ENCODE measurements around the gene PRKAR1A. TPM values are rescaled to one million over a fixed set of nuclear protein-coding genes. Genes with fewer than 3 reads are reported as not detected.
"Not testable (repeated sequence)": the region's sequence is repeated elsewhere in the genome, so short reads cannot be mapped to it uniquely, and the experiment has no call there.

PRKAR1A gene
- total RNA-seq, 2 donors from 2014 or later, result 175 to 186 TPM

DNA sequence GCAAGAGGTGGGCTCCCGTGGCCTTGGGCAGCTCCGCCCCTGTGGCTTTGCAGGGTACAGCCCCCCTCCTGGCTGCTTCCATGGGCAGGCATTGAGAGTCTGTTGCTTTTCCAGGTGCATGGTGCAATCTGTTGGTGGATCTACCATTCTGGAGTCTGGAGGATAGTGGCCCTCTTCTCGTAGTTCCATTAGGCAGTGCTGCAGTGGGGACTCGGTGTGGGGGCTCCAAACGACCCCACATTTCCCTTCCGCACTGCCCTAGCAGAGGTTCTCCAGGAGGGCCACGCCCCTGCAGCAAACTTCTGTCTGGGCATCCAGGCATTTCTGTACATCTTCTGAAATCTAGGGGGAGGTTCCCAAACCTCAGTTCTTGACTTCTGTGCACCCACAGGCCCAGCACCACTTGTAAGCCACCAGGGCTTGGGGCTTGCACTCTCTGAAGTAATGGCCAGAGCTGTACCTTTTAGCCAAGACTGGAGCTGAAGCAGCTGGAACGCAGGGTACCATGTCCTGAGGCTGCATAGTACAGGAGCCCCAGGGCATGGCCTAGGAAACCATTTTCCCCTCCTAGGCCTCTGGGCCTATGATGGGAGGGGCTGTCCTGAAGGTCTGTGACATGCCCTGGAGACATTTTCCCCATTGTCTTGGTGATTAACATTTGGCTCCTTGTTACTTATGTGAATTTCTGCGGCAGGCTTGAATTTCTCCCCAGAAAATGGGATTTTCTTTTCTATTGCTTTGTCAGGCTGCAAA, 6.0 kb downstream of the PRKAR1A start:
- Mint-ChIP-seq H3K36me3 (ENCODE audit: low read depth) (peaks cover 100% of the 10 kb centered on the region), H3K9me3 (no peaks in the 10 kb centered on the region), H3K27me3 (no peaks in the 10 kb centered on the region), H3K4me1 (peaks cover 45% of the 10 kb centered on the region), H3K27ac (no peak overlapping the region), H3K4me3 (no peak overlapping the region)
- ATAC-seq (replicated peaks), result no peak

DNA sequence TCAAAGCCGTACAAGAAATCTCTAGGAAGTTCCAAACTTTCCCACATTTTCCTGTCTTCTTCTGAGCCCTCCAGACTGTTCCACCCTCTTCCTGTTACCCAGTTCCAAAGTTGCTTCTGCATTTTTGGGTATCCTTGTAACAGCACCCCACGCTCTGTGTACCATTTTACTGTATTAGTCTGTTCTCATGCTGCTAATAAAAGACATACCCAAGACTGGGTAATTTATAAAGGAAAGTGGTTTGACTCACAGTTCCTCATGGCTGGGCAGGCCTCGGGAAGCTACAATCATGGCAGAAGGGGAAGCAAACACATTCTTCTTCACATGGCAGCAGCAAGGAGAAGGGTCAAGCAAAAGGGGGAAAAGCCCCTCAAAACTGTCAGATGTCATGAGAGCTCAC, 6.8 kb downstream of the PRKAR1A start:
- Mint-ChIP-seq H3K36me3 (ENCODE audit: low read depth) (peaks cover 100% of the 10 kb centered on the region), H3K4me1 (peaks cover 37% of the 10 kb centered on the region)
- not testable (repeated sequence) for H3K27ac Mint-ChIP-seq; ATAC-seq (replicated peaks); H3K4me3 Mint-ChIP-seq; H3K9me3 Mint-ChIP-seq; H3K27me3 Mint-ChIP-seq

DNA sequence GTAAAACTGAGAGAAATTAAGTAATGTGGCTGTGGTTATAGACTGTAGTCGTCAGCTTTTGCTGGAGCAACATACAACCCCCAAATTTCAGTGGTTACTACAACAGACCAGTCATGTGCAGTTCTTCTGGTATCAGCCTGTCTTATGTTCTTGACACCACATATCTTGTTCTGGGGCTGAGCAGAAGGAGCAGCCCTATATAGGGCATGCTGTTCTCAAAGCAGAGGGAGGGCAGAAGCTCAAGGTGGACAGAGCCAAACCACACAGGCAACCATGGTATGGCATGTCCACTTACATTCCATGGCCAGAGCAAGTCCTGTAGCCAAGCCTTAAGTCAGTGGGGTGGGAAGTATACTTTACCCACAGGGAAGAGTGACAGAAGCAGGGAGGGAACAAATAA, 7.7 kb downstream of the PRKAR1A start:
- ATAC-seq (replicated peaks), result no peak
- H3K27ac Mint-ChIP-seq, result peak overlapping the region; percentile 8
- no peaks in the 10 kb centered on the region for H3K27me3 Mint-ChIP-seq

DNA sequence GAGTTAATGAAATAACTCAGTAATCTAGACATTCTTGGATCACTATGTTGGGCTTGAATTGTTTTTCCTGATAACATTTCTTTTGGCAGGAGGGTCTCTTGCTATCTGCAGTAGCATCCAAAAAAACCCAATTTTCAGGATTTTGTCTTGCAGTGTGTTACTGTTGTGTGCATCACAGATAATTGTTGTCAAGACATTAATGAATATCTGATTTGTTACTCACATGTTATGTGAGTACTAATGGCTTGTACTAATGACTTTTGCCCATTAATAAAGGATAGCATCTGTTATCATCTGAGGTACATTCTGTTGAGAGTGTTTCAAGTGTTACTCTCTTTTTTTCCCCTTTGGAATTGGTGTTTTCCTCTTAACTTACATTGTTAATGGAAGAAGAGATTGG, 10.0 kb downstream of the PRKAR1A start:
- no peak overlapping the region for H3K27ac Mint-ChIP-seq
- H3K4me1 Mint-ChIP-seq, result peaks cover 13% of the 10 kb centered on the region
- no peaks in the 10 kb centered on the region for H3K9me3 Mint-ChIP-seq
- H3K36me3 Mint-ChIP-seq (ENCODE audit: low read depth), result peaks cover 100% of the 10 kb centered on the region
- no peak for ATAC-seq (replicated peaks)
- no peak overlapping the region for H3K4me3 Mint-ChIP-seq
- H3K27me3 Mint-ChIP-seq, result no peaks in the 10 kb centered on the region

More for the DNA sequence above, 7.7 kb downstream of the PRKAR1A start:
- Mint-ChIP-seq H3K4me1 (peaks cover 28% of the 10 kb centered on the region), H3K4me3 (no peak overlapping the region), H3K36me3 (ENCODE audit: low read depth) (peaks cover 100% of the 10 kb centered on the region), H3K9me3 (no peaks in the 10 kb centered on the region)

DNA sequence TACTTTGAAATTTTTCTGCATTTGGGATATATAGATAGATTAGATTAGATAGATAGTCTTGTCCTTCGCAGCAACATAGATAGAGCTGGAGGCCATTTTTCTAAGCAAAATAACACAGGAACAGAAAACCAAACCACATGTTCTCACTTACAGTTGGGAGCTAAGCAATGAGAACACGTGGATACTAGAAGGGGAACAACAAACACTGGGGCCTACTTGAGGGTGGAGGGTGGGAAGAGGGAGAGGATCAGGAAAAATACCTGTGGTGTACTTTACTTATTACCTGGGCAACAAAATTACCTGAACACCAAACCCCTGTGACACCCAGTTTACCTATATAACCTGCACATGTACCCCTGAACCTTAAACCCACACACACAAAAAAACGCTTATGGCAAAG, 14.3 kb downstream of the PRKAR1A start:
- ATAC-seq (replicated peaks), result no peak
- Mint-ChIP-seq H3K4me3 (no peak overlapping the region), H3K27me3 (no peaks in the 10 kb centered on the region), H3K4me1 (peaks cover 8% of the 10 kb centered on the region), H3K9me3 (no peaks in the 10 kb centered on the region), H3K36me3 (ENCODE audit: low read depth) (peaks cover 100% of the 10 kb centered on the region), H3K27ac (no peak overlapping the region)

DNA sequence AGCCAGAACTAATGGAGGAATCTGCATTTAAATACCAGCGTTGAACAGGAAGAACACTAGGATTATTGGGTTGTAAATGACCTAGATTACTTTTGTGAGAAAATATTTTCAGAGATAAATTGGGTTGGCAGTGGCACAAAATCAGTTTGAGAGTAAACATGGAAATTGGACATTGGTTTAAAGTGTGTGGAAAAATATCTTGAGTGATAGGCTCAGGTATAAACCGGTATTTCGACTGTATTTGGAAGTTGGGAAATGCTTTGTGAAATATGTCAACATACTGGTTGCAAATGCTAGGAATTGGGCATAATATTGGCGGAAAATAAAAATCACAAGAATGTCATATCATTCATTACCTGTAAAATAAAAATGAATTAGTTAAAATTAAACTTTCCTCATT, 15.1 kb downstream of the PRKAR1A start:
- no peaks in the 10 kb centered on the region for H3K9me3 Mint-ChIP-seq
- peaks cover 100% of the 10 kb centered on the region for H3K36me3 Mint-ChIP-seq (ENCODE audit: low read depth)
- H3K4me3 Mint-ChIP-seq, result no peak overlapping the region
- H3K27me3 Mint-ChIP-seq, result no peaks in the 10 kb centered on the region
- no peak for ATAC-seq (replicated peaks)
- no peak overlapping the region for H3K27ac Mint-ChIP-seq
- peaks cover 8% of the 10 kb centered on the region for H3K4me1 Mint-ChIP-seq

DNA sequence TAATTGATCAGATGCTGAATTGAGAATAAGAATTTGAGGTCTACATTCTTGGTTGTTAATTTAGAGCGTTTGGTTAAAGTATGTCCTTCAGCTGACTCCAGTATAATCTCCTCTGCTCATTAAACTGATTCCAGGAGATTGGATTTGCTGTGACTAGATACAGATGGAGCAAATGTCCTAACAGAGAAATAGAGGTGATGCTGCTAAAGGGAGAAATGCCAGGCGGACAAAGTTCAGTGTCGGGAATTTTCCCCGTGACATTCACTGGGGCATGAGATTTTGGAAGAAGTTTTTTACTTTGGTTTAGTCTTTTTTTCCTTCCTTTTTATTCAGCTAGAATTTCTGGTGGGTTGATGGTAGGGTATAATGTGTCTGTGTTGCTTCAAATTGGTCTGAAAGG, 19.0 kb downstream of the PRKAR1A start:
- H3K27me3 Mint-ChIP-seq, result no peaks in the 10 kb centered on the region
- no peak for ATAC-seq (replicated peaks)
- no peak overlapping the region for H3K27ac Mint-ChIP-seq
- H3K36me3 Mint-ChIP-seq (ENCODE audit: low read depth), result peaks cover 100% of the 10 kb centered on the region
- no peak overlapping the region for H3K4me3 Mint-ChIP-seq
- H3K9me3 Mint-ChIP-seq, result no peaks in the 10 kb centered on the region
- peaks cover 8% of the 10 kb centered on the region for H3K4me1 Mint-ChIP-seq

DNA sequence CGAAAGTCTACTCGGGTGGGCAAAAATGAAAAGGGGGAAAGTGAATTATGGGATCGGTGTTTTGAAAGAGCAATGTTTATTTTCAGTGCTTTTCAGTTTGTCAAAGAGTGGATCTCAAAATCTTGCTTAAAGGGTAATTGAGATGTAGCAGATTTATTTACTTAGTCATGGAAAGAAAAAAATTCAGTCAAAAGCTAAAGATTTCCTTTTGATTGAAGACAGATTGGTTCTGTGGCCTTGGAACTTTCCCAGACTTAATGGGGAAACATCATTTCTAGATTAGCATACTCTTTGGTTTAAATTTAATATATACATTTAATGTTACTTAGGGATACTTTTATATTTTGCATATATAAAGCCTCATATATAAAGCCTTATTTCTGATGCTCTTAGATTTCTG, 20.6 kb downstream of the PRKAR1A start:
- no peaks in the 10 kb centered on the region for H3K27me3 Mint-ChIP-seq

DNA sequence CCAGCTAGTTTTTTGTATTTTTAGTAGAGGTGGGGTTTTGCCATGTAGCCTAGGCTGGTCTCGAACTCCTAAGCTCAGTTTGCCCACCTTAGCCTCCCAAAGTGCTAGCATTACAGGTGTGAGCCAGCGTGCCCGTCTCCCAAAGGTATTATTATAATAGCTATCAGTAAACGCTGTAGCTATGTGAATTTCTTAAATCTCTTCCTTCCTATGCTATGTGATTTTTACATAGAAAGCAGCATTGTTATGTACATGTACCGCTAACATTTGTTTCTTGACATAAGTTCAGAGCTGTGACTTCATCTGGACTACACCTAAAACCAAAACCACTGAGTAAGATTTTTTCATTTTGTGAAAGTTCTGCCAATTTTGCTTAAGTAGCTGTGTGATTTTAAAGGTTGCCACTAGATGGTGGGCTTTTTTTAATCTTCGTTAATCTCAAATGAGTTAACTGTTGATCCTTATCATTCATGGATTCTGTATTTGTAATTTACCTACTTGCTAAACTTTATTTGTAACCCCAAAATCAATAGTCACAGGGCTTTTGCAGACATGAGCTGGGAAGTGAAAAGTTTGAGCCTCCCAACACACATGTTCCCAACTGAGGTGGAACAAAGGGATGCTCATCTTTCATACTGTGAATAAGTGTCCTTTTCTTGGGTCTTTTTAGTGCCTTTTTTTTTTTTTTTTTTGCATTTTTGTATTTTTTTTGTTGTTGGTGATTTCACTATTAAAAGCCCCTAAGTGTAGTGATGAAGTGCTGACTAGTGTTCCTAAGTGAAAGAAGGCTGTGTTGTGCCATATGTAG, 21.9 kb downstream of the PRKAR1A start:
- H3K4me3 Mint-ChIP-seq, result no peak overlapping the region
- peak; percentile 57 for ATAC-seq (replicated peaks)
- no peaks in the 10 kb centered on the region for H3K27me3 Mint-ChIP-seq
- H3K27ac Mint-ChIP-seq, result peak overlapping the region; percentile 58
- no peaks in the 10 kb centered on the region for H3K9me3 Mint-ChIP-seq
- peaks cover 98% of the 10 kb centered on the region for H3K36me3 Mint-ChIP-seq (ENCODE audit: low read depth)
- peaks cover 8% of the 10 kb centered on the region for H3K4me1 Mint-ChIP-seq

More for the DNA sequence above, 20.6 kb downstream of the PRKAR1A start:
- Mint-ChIP-seq H3K9me3 (no peaks in the 10 kb centered on the region), H3K36me3 (ENCODE audit: low read depth) (peaks cover 100% of the 10 kb centered on the region), H3K4me3 (no peak overlapping the region), H3K4me1 (peaks cover 8% of the 10 kb centered on the region), H3K27ac (no peak overlapping the region)
- ATAC-seq (replicated peaks), result no peak

DNA sequence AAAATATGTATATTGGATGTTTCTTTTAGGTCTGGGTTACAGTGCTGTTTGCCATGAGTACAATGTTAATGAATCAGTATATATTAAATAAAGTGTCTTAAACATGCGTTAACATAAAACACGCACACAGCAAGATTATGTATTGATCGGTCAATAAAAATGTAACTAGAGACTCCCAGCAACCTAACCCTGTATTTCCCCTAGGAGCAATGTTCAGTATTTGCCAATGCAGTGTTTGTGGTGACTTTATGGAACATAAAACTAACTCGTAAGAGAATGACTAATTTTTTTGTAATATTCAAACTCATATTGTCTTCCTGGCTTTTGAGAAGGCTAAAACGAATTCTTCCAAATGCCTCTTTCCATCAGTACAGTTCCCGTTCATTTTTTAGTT, 22.5 kb downstream of the PRKAR1A start:
- Mint-ChIP-seq H3K4me1 (peaks cover 8% of the 10 kb centered on the region), H3K36me3 (ENCODE audit: low read depth) (peaks cover 92% of the 10 kb centered on the region), H3K9me3 (no peaks in the 10 kb centered on the region), H3K27ac (peak overlapping the region; percentile 36), H3K27me3 (no peaks in the 10 kb centered on the region), H3K4me3 (no peak overlapping the region)
- ATAC-seq (replicated peaks), result no peak

DNA sequence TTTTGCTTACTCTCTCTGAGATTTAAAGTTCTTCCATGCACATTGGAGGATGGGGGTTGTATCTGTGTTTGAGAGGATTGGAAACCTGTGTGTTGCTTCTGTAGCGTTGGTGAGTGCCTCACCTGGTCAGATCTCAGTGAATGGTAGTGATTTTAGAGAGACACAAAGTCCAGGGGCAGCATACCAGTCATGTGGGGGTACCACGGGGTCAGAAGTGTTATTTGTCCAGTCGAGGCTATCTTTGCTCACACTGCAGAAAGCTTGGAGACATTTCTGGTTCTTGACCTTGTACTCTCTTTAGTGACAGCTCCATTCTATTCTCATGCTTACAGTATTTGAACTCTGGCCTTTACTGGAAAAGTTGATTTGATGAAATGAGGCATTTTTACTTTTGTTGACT, 23.7 kb downstream of the PRKAR1A start:
- Mint-ChIP-seq H3K27ac (no peak overlapping the region), H3K36me3 (ENCODE audit: low read depth) (peaks cover 80% of the 10 kb centered on the region)

DNA sequence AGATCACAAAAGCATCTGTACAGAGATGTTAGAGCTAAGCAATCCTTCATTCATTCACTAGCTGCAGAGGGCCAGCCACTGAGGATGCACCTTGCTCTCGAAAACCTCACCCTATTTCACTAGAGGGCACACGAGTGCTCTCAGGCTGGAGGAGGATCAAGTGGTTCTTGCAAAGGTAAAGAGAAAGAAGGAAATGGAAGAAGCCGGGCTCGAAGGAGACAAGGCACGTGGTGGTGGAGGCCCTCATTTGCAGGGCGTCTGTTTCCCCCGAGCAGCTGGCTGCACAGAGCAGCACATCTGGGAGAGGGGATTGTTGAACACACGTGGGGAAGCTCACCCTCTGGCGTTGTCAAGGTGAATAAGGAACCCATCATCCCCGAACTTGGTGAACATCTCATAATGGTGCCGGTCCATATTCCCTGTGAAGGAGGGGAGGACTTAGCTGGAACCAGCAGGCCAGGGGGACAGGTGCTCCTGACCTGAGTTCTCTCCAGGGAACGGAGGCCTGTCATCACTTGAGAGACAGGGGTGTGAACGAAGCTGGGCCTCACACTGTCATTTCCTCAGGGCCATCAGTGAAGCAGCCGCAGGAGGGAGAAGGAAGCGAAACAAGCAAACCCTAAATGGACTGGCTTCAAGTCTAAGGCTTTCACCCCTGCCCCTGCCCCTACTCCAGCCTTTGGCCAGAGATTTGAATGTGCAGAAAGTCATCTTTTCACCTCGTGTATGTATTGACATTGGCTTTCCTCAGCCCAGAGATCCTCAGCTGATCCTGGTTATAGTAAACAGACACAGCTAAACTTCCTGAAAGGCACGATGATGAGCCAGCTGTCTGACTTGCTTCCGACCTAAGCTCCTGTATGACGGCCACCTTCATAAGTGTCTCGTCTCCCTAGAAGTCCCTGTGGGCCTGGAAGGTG, 27.6 kb downstream of the PRKAR1A start:
- H3K4me3 Mint-ChIP-seq, result no peak overlapping the region
- peaks cover 41% of the 10 kb centered on the region for H3K36me3 Mint-ChIP-seq (ENCODE audit: low read depth)
- no peaks in the 10 kb centered on the region for H3K27me3 Mint-ChIP-seq
- no peaks in the 10 kb centered on the region for H3K4me1 Mint-ChIP-seq
- H3K9me3 Mint-ChIP-seq, result no peaks in the 10 kb centered on the region
- ATAC-seq (replicated peaks), result peak; percentile 5
- H3K27ac Mint-ChIP-seq, result no peak overlapping the region

More for the DNA sequence above, 23.7 kb downstream of the PRKAR1A start:
- Mint-ChIP-seq H3K27me3 (no peaks in the 10 kb centered on the region), H3K4me1 (peaks cover 8% of the 10 kb centered on the region), H3K9me3 (no peaks in the 10 kb centered on the region), H3K4me3 (no peak overlapping the region)
- no peak for ATAC-seq (replicated peaks)

DNA sequence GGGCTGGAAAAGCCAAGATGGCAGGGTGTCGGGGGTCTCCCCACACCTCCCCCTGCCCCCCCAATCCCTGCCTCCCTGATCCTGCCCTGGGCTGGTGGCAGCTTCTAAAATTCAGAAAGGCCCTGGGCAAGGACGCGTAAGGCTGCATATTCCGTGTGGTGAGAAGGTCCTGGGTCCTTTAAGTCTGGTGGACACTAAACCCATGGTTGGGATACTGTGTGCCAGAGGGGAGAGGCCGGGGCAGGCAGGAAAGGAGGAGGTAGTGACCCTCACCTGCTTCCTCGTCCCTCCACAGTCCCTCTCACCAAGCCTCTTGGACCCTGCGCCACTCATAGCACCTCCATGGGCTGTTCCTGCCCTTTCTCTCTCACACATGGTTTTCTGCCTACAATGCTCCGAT, 28.8 kb downstream of the PRKAR1A start:
- Mint-ChIP-seq H3K9me3 (no peaks in the 10 kb centered on the region), H3K4me1 (no peaks in the 10 kb centered on the region), H3K4me3 (no peak overlapping the region), H3K36me3 (ENCODE audit: low read depth) (peaks cover 29% of the 10 kb centered on the region), H3K27me3 (no peaks in the 10 kb centered on the region), H3K27ac (no peak overlapping the region)
- ATAC-seq (replicated peaks), result no peak

DNA sequence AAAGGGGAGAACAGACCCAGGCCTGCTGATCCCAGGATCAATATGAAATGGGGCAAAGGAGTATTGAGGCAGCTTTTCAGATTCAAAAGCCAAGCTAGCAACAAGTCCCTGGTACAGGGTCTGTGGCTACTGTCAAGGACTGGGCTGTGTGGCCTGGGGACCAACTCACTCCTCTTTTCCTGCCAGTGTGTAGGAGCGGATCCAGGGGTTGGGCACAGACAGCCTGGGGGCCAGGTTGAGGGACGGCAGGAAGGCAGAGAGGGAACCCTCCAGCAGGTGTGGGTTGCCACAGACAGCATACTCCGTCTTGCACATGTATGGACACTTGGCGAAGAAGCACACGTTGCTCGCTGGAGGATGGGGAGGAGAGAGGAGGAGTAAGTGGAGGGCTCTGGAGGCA, 29.6 kb downstream of the PRKAR1A start:
- Mint-ChIP-seq H3K36me3 (ENCODE audit: low read depth) (peaks cover 21% of the 10 kb centered on the region), H3K4me1 (no peaks in the 10 kb centered on the region), H3K4me3 (no peak overlapping the region), H3K27me3 (no peaks in the 10 kb centered on the region), H3K9me3 (no peaks in the 10 kb centered on the region), H3K27ac (no peak overlapping the region)
- peak; percentile 11 for ATAC-seq (replicated peaks)

All from activated T-helper 17 cell treated with anti-CD3 and anti-CD28 coated beads, Interleukin-2, amount 50 U/mL, for 72 hours (primary cell).